PC-3 (cell line): ENCODE data around the gene PACS1.

Experiments used
- EZH2phosphoT487 ChIP-seq: fragments of 300-600 bp; sonication (generic); IDR thresholded peaks from 2 replicates; pipeline ENCODE4 v1.6.1; 2018; ENCODE audit warnings: mild to moderate bottlenecking, antibody characterized with exemption, low read length, borderline replicate concordance
- TF ChIP-seq, protein P1 (sequence below): fragments of 300-600 bp; sonication (generic); conservative IDR thresholded peaks from 2 replicates; pipeline ENCODE4 v1.5.1; 2017; ENCODE audit warnings: antibody characterized with exemption, low read depth, mild to moderate bottlenecking, low read length

DNA sequence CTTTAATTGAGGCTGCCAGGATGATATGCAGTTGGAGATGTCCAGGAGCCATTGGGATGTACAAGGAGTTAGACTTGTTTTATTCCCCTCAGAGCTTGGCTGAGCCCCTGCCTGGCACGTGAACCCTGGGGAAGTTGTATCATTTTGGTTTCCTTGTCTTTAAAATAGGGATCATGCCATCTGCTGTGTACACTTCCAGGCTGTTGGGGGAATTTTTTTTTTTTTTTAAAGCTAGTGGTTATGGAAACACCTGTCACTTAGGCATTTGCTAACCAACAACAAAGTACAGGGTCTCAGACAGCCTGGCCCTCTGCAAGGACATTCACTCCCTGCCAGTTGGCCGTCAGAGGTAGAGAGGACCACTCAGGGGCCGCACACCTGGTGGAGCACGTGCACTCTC lies 189.9 kb downstream of the PACS1 start:
- TF ChIP-seq, protein P1, sequence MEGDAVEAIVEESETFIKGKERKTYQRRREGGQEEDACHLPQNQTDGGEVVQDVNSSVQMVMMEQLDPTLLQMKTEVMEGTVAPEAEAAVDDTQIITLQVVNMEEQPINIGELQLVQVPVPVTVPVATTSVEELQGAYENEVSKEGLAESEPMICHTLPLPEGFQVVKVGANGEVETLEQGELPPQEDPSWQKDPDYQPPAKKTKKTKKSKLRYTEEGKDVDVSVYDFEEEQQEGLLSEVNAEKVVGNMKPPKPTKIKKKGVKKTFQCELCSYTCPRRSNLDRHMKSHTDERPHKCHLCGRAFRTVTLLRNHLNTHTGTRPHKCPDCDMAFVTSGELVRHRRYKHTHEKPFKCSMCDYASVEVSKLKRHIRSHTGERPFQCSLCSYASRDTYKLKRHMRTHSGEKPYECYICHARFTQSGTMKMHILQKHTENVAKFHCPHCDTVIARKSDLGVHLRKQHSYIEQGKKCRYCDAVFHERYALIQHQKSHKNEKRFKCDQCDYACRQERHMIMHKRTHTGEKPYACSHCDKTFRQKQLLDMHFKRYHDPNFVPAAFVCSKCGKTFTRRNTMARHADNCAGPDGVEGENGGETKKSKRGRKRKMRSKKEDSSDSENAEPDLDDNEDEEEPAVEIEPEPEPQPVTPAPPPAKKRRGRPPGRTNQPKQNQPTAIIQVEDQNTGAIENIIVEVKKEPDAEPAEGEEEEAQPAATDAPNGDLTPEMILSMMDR: no peak
- no peak for TF ChIP-seq EZH2phosphoT487
